ENCODE measurements around the gene CABLES1.

DNA sequence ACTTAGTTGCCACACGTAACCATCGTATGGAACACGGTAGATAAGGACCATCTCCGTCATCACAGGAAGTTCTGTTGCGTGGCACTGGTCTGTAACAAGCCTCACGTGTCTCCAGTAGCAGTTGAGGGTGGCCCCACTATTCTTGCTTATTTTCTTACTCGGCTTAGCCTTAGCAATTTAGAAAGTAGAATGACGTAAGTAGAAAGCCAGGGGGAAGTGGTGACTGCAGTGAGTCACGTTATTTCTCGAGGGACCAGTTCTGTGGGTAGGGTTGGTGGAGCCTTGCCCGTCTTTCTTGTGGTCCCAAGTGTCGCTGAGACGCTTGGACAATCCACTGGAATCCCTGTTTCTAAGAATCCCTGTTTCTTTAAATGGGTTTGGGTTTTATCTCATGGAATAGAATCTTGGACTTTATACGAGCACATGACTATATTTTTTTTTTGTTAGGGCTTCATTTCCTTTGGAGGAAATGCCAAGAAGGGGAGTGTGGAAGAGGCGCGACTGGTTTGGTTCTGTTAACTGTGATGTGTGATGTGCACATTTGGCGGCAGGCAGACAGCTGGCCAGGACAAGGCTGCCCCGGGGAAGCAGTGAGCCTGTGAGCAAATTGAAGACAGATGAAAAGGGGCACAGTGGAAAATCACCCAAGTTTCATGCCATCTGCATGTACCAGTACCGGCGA is 96.2 kb downstream of the CABLES1 start:
- no peak for TF ChIP-seq CEBPB (IDR thresholded peaks at IDR 0.05)
- TF ChIP-seq JUN (IDR thresholded peaks at IDR 0.05), result no peak
- TF ChIP-seq, protein P1, sequence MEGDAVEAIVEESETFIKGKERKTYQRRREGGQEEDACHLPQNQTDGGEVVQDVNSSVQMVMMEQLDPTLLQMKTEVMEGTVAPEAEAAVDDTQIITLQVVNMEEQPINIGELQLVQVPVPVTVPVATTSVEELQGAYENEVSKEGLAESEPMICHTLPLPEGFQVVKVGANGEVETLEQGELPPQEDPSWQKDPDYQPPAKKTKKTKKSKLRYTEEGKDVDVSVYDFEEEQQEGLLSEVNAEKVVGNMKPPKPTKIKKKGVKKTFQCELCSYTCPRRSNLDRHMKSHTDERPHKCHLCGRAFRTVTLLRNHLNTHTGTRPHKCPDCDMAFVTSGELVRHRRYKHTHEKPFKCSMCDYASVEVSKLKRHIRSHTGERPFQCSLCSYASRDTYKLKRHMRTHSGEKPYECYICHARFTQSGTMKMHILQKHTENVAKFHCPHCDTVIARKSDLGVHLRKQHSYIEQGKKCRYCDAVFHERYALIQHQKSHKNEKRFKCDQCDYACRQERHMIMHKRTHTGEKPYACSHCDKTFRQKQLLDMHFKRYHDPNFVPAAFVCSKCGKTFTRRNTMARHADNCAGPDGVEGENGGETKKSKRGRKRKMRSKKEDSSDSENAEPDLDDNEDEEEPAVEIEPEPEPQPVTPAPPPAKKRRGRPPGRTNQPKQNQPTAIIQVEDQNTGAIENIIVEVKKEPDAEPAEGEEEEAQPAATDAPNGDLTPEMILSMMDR (IDR thresholded peaks at IDR 0.05), result no peak
- no peak for TF ChIP-seq POLR2A (IDR thresholded peaks at IDR 0.05; ENCODE audit: low read length)
- TF ChIP-seq BHLHE40 (IDR thresholded peaks at IDR 0.05; ENCODE audit: low read depth, low read length), result no peak
- TF ChIP-seq CBX2 (IDR thresholded peaks at IDR 0.05; ENCODE audit: borderline replicate concordance, low read depth), result no peak
- no peak for TF ChIP-seq EP300 (IDR thresholded peaks at IDR 0.05)
- no peak for TF ChIP-seq MYC (IDR thresholded peaks at IDR 0.05; ENCODE audit: borderline replicate concordance, low read length)
- TF ChIP-seq PHF8 (IDR thresholded peaks at IDR 0.05; ENCODE audit: borderline replicate concordance, low read depth), result no peak
- TF ChIP-seq, protein P2, sequence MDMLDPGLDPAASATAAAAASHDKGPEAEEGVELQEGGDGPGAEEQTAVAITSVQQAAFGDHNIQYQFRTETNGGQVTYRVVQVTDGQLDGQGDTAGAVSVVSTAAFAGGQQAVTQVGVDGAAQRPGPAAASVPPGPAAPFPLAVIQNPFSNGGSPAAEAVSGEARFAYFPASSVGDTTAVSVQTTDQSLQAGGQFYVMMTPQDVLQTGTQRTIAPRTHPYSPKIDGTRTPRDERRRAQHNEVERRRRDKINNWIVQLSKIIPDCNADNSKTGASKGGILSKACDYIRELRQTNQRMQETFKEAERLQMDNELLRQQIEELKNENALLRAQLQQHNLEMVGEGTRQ (IDR thresholded peaks at IDR 0.05), result no peak
- no peak for TF ChIP-seq RAD21 (conservative IDR thresholded peaks at IDR 0.05 in 1 of 2, IDR thresholded peaks at IDR 0.05 in 1 of 2)
- TF ChIP-seq JUNB (IDR thresholded peaks at IDR 0.05), result no peak
- TF ChIP-seq EHMT2 (IDR thresholded peaks at IDR 0.05; ENCODE audit: low read depth), result no peak
- TF ChIP-seq HDAC2 (IDR thresholded peaks at IDR 0.05), result no peak
